HepG2 (cell line): ENCODE data around the gene NRL. TPM values are rescaled to one million over a fixed set of nuclear protein-coding genes. Genes with fewer than 3 reads are reported as not detected.

Source experiments
- FOXK1 ChIP-seq: sonication (generic); formaldehyde crosslinking; IDR thresholded peaks from 2 replicates; pipeline ENCODE4 v1.4.0; 2020; ENCODE audit warnings: low read depth, missing genetic modification reagents, borderline replicate concordance
- FOXO1 ChIP-seq: sonication (generic); formaldehyde crosslinking; IDR thresholded peaks from 2 replicates; pipeline ENCODE4 v1.4.0; 2020; ENCODE audit warnings: missing genetic modification reagents
- HNRNPK ChIP-seq: fragments of 200-400 bp; formaldehyde crosslinking; IDR thresholded peaks from 2 replicates; pipeline ENCODE4 v1.6.1; 2018; ENCODE audit warnings: low read length, low read depth, moderate library complexity, mild to moderate bottlenecking; ENCODE audit not compliant: poor library complexity, severe bottlenecking
- KLF12 ChIP-seq: sonication (generic); formaldehyde crosslinking; IDR thresholded peaks from 2 replicates; pipeline ENCODE4 v1.4.0; 2020; ENCODE audit warnings: missing genetic modification reagents, borderline replicate concordance
- KLF9 ChIP-seq: IDR thresholded peaks from 2 replicates; pipeline ENCODE4 v1.6.1; 2016; ENCODE audit warnings: low read depth
- MAX ChIP-seq: IDR thresholded peaks from 2 replicates; pipeline ENCODE4 v1.6.1; 2012; ENCODE audit warnings: inconsistent platforms
- MBNL3 ChIP-seq: fragments of 250-450 bp; sonication (Bioruptor Pico); conservative IDR thresholded peaks from 2 replicates; pipeline ENCODE4 v1.8.0; 2022; ENCODE audit warnings: mild to moderate bottlenecking, inconsistent platforms
- NR2F2 ChIP-seq: IDR thresholded peaks from 2 replicates; pipeline ENCODE4 v1.6.1; 2012; ENCODE audit warnings: low read depth, inconsistent platforms, borderline replicate concordance
- PITX1 ChIP-seq: sonication (generic); formaldehyde crosslinking; IDR thresholded peaks from 2 replicates; pipeline ENCODE4 v1.5.1; 2020; ENCODE audit warnings: mild to moderate bottlenecking, missing genetic modification reagents
- TCF7 ChIP-seq: sonication (generic); IDR thresholded peaks from 2 replicates; pipeline ENCODE4 v1.6.1; 2016; ENCODE audit warnings: antibody characterized with exemption, low read depth
- ZBTB38 ChIP-seq: sonication (generic); formaldehyde crosslinking; IDR thresholded peaks from 2 replicates; pipeline ENCODE4 v1.5.1; 2020; ENCODE audit warnings: mild to moderate bottlenecking, missing genetic modification reagents
- ZNF253 ChIP-seq: sonication (generic); formaldehyde crosslinking; IDR thresholded peaks from 2 replicates; pipeline ENCODE4 v1.8.0; 2022; ENCODE audit warnings: mild to moderate bottlenecking, missing genetic modification reagents, borderline replicate concordance
- ZNF343 ChIP-seq: sonication (generic); formaldehyde crosslinking; IDR thresholded peaks from 2 replicates; pipeline ENCODE4 v1.4.0; 2020; ENCODE audit warnings: mild to moderate bottlenecking, missing genetic modification reagents
- ZNF382 ChIP-seq: sonication (generic); formaldehyde crosslinking; IDR thresholded peaks from 2 replicates; pipeline ENCODE4 v1.5.0; 2020; ENCODE audit warnings: missing genetic modification reagents, mild to moderate bottlenecking, borderline replicate concordance
- ZNF557 ChIP-seq: sonication (generic); formaldehyde crosslinking; IDR thresholded peaks from 2 replicates; pipeline ENCODE4 v1.4.0; 2020; ENCODE audit warnings: missing genetic modification reagents
- polyA plus RNA-seq, 8 experiments: library from polyadenylated mRNA; depleted of rRNA in 3 of 8; stranded (reverse) in 7 of 8; unstranded in 1 of 8; fragments of >200 nt; fragmentation: Illumina TruSeq in 4 of 8; extraction: Trizol in 4 of 8; gene quantifications; 2 replicates each; pipeline versions ENCODE4 v1.2.1 to v1.2.3, GENCODE V29; 2011 to 2016; ENCODE audit warnings: low read depth in 4 of 8, missing spikeins in 1 of 8, mixed read lengths in 1 of 8; ENCODE audit not compliant: insufficient read depth in 1 of 8
- total RNA-seq, 5 experiments: library from RNA; depleted of rRNA; stranded (reverse); fragments of >200 nt; fragmentation: Illumina TruSeq; extraction: Trizol; gene quantifications; 2 replicates each; pipeline ENCODE4 v1.2.3, GENCODE V29; 2016; ENCODE audit warnings: low read depth in 1 of 5
- TF ChIP-seq, protein P1 (sequence below): sonication (generic); formaldehyde crosslinking; IDR thresholded peaks from 2 replicates; pipeline ENCODE4 v1.5.0; 2020; ENCODE audit warnings: missing genetic modification reagents
- TF ChIP-seq, protein P2 (sequence below): sonication (generic); formaldehyde crosslinking; IDR thresholded peaks from 2 replicates; pipeline ENCODE4 v1.8.0; 2022; ENCODE audit warnings: missing genetic modification reagents, mild to moderate bottlenecking, moderate library complexity, borderline replicate concordance
- TF ChIP-seq, protein P3 (sequence below): sonication (generic); formaldehyde crosslinking; IDR thresholded peaks from 2 replicates; pipeline ENCODE4; 2020; ENCODE audit warnings: missing genetic modification reagents, mild to moderate bottlenecking, borderline replicate concordance
- TF ChIP-seq, protein P4 (sequence below): sonication (generic); formaldehyde crosslinking; conservative IDR thresholded peaks from 2 replicates; pipeline ENCODE4 v1.4.0; 2020; ENCODE audit warnings: missing genetic modification reagents

The NRL gene
- total and polyA plus RNA-seq, 2 of the 13 experiments (the other 11 are each of a cell fraction or from before 2014, with no cell fraction given): 2.5 to 4.7 TPM

GRCh38 chr14:24160850-24161804 lies 46.4 kb upstream of the NRL start, which contains the start of gene IRF9 (continued):
- TF ChIP-seq FOXK1 (CRISPR knock-in tag) (peak; percentile 96), KLF12 (CRISPR knock-in tag) (peak; percentile 95), PITX1 (peak; percentile 80), FOXO1 (CRISPR knock-in tag) (peak; percentile 87), HNRNPK (no peak), ZNF343 (CRISPR knock-in tag) (peak; percentile 98), ZBTB38 (CRISPR knock-in tag) (peak; percentile 94), MBNL3 (CRISPR knock-in tag) (no peak), ZNF382 (CRISPR knock-in tag) (no peak), NR2F2 (peak; percentile 68), TCF7 (no peak), KLF9 (peak; percentile 98), ZNF557 (CRISPR knock-in tag) (peak; percentile 94), ZNF253 (peak; percentile 98; the same call in 1 of the 2 replicates), MAX (peak; percentile 99)
- TF ChIP-seq, protein P1, sequence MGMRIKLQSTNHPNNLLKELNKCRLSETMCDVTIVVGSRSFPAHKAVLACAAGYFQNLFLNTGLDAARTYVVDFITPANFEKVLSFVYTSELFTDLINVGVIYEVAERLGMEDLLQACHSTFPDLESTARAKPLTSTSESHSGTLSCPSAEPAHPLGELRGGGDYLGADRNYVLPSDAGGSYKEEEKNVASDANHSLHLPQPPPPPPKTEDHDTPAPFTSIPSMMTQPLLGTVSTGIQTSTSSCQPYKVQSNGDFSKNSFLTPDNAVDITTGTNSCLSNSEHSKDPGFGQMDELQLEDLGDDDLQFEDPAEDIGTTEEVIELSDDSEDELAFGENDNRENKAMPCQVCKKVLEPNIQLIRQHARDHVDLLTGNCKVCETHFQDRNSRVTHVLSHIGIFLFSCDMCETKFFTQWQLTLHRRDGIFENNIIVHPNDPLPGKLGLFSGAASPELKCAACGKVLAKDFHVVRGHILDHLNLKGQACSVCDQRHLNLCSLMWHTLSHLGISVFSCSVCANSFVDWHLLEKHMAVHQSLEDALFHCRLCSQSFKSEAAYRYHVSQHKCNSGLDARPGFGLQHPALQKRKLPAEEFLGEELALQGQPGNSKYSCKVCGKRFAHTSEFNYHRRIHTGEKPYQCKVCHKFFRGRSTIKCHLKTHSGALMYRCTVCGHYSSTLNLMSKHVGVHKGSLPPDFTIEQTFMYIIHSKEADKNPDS (CRISPR knock-in tag): peak; percentile 17; the same call in 1 of the 2 replicates
- TF ChIP-seq, protein P2, sequence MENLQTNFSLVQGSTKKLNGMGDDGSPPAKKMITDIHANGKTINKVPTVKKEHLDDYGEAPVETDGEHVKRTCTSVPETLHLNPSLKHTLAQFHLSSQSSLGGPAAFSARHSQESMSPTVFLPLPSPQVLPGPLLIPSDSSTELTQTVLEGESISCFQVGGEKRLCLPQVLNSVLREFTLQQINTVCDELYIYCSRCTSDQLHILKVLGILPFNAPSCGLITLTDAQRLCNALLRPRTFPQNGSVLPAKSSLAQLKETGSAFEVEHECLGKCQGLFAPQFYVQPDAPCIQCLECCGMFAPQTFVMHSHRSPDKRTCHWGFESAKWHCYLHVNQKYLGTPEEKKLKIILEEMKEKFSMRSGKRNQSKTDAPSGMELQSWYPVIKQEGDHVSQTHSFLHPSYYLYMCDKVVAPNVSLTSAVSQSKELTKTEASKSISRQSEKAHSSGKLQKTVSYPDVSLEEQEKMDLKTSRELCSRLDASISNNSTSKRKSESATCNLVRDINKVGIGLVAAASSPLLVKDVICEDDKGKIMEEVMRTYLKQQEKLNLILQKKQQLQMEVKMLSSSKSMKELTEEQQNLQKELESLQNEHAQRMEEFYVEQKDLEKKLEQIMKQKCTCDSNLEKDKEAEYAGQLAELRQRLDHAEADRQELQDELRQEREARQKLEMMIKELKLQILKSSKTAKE: 0 out of 2 replicates have a peak, but pooled peaks have one; percentile 82
- TF ChIP-seq, protein P3, sequence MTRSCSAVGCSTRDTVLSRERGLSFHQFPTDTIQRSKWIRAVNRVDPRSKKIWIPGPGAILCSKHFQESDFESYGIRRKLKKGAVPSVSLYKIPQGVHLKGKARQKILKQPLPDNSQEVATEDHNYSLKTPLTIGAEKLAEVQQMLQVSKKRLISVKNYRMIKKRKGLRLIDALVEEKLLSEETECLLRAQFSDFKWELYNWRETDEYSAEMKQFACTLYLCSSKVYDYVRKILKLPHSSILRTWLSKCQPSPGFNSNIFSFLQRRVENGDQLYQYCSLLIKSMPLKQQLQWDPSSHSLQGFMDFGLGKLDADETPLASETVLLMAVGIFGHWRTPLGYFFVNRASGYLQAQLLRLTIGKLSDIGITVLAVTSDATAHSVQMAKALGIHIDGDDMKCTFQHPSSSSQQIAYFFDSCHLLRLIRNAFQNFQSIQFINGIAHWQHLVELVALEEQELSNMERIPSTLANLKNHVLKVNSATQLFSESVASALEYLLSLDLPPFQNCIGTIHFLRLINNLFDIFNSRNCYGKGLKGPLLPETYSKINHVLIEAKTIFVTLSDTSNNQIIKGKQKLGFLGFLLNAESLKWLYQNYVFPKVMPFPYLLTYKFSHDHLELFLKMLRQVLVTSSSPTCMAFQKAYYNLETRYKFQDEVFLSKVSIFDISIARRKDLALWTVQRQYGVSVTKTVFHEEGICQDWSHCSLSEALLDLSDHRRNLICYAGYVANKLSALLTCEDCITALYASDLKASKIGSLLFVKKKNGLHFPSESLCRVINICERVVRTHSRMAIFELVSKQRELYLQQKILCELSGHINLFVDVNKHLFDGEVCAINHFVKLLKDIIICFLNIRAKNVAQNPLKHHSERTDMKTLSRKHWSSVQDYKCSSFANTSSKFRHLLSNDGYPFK (CRISPR knock-in tag): peak; percentile 94; the same call in 1 of the 2 replicates
- TF ChIP-seq, protein P4, sequence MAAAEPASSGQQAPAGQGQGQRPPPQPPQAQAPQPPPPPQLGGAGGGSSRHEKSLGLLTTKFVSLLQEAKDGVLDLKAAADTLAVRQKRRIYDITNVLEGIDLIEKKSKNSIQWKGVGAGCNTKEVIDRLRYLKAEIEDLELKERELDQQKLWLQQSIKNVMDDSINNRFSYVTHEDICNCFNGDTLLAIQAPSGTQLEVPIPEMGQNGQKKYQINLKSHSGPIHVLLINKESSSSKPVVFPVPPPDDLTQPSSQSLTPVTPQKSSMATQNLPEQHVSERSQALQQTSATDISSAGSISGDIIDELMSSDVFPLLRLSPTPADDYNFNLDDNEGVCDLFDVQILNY: 0 out of 2 replicates have a peak, but pooled peaks have one; percentile 33
